ENCODE data around the gene SPI1.

GRCh38 chr11:47392546-47393162 lies 14.3 kb upstream of the SPI1 start:
- TF ChIP-seq, protein P1, sequence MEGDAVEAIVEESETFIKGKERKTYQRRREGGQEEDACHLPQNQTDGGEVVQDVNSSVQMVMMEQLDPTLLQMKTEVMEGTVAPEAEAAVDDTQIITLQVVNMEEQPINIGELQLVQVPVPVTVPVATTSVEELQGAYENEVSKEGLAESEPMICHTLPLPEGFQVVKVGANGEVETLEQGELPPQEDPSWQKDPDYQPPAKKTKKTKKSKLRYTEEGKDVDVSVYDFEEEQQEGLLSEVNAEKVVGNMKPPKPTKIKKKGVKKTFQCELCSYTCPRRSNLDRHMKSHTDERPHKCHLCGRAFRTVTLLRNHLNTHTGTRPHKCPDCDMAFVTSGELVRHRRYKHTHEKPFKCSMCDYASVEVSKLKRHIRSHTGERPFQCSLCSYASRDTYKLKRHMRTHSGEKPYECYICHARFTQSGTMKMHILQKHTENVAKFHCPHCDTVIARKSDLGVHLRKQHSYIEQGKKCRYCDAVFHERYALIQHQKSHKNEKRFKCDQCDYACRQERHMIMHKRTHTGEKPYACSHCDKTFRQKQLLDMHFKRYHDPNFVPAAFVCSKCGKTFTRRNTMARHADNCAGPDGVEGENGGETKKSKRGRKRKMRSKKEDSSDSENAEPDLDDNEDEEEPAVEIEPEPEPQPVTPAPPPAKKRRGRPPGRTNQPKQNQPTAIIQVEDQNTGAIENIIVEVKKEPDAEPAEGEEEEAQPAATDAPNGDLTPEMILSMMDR (conservative IDR thresholded peaks at IDR 0.05): no peak
- TF ChIP-seq ZFX (IDR thresholded peaks at IDR 0.05): no peak

All from C4-2B (cell line).